Measurements from ENCODE around the gene ASB5.

The ASB5 gene

DNA sequence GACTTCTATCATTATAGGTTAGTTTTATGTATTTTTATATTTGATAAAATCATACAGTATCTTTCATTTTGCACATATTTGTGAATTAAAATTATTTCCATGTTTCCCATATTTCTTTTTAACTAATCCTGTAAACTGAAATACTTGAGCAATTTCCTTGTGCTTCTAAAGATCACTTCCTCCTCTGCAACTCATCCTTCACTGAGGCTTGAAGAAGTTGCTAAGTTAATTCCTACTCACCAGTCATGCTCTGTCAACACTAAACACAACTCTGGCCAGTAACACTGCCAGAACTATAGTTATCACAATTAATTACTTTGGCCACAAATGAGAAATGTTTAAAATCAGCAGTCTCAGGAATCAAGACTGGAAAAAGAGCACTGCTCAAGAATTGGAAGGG is 80.4 kb downstream of the ASB5 start:
- DNase-seq (ENCODE audit: low read depth) = no peak
- H3K4me3 ChIP-seq (ENCODE audit: low read depth, low read length) = no peak overlapping the region

DNA sequence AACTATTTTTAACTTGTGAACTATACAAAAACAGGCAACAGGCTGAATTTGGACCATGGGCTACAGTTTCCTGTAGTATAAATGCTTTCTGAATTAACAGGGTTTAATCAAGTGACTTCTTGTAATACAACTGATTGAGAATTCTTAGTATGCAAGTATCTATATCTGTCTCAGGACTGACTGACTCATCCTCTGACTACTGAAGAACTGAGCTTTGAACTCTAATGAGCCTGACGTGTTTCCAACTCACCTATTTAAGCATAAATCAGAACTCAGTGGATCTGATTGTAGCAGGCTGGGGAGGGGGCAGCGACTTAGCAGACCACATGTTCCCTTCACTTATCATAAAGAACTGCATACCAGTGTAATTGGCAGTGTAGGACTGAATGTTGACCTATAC is 81.4 kb downstream of the ASB5 start:
- no peak for DNase-seq (ENCODE audit: low read depth)

DNA sequence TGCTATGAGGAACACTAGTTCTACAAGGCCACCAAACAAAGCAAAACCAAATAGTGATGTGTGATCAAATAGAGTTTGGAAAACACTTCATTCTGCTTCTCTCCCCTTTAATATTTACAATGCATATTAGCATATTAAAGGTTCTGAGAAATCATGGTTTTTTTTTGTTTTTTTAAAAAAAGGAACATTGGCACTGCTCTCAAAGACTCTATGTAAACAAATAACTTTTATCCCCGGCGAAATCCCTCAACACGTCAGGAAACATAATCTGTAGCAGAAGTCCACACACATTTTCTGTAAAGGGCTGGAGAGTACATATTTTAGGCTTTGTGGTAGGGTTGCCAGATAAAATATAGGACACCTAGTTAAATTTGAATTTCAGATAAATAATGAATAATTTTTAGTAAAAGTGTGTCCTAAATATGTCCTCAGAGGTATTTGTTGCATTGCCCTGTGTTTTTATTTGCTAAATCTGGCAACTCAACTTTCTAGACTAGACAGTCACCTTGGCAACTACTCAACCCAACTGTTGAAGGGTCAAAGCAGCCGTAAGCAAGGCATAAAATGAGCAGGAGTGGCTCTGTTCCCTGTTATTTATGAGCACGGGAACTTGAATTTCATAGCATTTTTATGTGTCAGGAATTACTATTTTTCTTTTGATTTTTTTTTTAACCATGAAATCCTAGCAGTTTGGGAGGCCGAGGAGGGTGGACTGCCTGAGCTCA is 82.2 kb downstream of the ASB5 start:
- no peak overlapping the region for H3K4me3 ChIP-seq (ENCODE audit: low read depth, low read length)
- DNase-seq (ENCODE audit: low read depth) = no peak

More for the DNA sequence above, 81.4 kb downstream of the ASB5 start:
- no peak overlapping the region for H3K4me3 ChIP-seq (ENCODE audit: low read depth, low read length)

GRCh38 chr4:176186067-176186466 is 83.0 kb downstream of the ASB5 start:
- H3K4me3 ChIP-seq (ENCODE audit: low read depth, low read length) = no peak overlapping the region
- DNase-seq (ENCODE audit: low read depth) = no peak

GRCh38 chr4:176185051-176185450 is 84.0 kb downstream of the ASB5 start:
- no peak overlapping the region for H3K4me3 ChIP-seq (ENCODE audit: low read depth, low read length)
- peak; percentile 69 for DNase-seq (ENCODE audit: low read depth)

All from skeletal muscle cell (primary cell).